Endothelial cell of umbilical vein (primary cell): ENCODE data around the gene LHFPL2. TPM values are rescaled to one million over a fixed set of nuclear protein-coding genes. Genes with fewer than 3 reads are reported as not detected.

Experiments used
- BruUV-seq: library from RNA; stranded (reverse); fragments of 400-500 nt; replicated peaks from 2 replicates; lab custom pipeline; 2021; lab: Mats Ljungman, UMichigan
- CTCF ChIA-PET: fragments of 300-600, 350-600 bp; sonication (Branson Sonifier 250); formaldehyde crosslinking; loops from one replicate; lab custom pipeline; 2021; ENCODE audit warnings: antibody characterized with exemption, inconsistent platforms; lab: Charles Lee
- POLR2A ChIA-PET: fragments of 300-600, 350-600 bp; sonication (Branson Sonifier 250); formaldehyde crosslinking; loops from one replicate; lab custom pipeline; 2021; ENCODE audit warnings: antibody characterized with exemption, inconsistent platforms; lab: Charles Lee
- DNase-seq: peaks from one replicate; pipeline ENCODE4 v3.0.0-alpha.2; 2011; ENCODE audit warnings: low read depth, low spot score
- FAIRE-seq: peaks from 2 replicates; lab custom pipeline; 2011; peaks lifted over from hg19 to GRCh38; lab: Jason Lieb, UNC
- H2AFZ ChIP-seq: 2 replicates; pipeline ENCODE4 v1.6.0; 2012; ENCODE audit warnings: low read depth, low read length, control low read depth, inconsistent platforms
- H3K27ac ChIP-seq: 2 replicates; pipeline ENCODE4 v1.5.1; 2011; ENCODE audit warnings: low read depth, mild to moderate bottlenecking, control low read depth, low read length, moderate library complexity; ENCODE audit not compliant: insufficient read depth
- H3K27me3 ChIP-seq, 2 experiments: 2 replicates each; pipeline versions ENCODE4 v1.6.0 to v1.6.1; 2011; ENCODE audit warnings: low read length in 2 of 2, mixed read lengths in 1 of 2; ENCODE audit not compliant: control insufficient read depth in 2 of 2, insufficient read depth in 2 of 2
- H3K36me3 ChIP-seq, 2 experiments: 2 replicates in 1 of 2; 3 replicates in 1 of 2; pipeline ENCODE4 v1.5.1; 2011; ENCODE audit warnings: low read length in 2 of 2, mild to moderate bottlenecking in 1 of 2, moderate library complexity in 1 of 2; ENCODE audit not compliant: control insufficient read depth in 2 of 2, insufficient read depth in 2 of 2; ENCODE audit errors: extremely low read depth in 1 of 2
- H3K4me1 ChIP-seq: 3 replicates; pipeline ENCODE4 v1.5.1; 2011; ENCODE audit warnings: mild to moderate bottlenecking, low read length; ENCODE audit not compliant: control insufficient read depth, insufficient read depth; ENCODE audit errors: extremely low read depth
- H3K4me2 ChIP-seq: 2 replicates; pipeline ENCODE4 v1.6.1; 2011; ENCODE audit warnings: low read length, control low read depth, mixed read lengths; ENCODE audit not compliant: insufficient read depth
- H3K4me3 ChIP-seq, 3 experiments: fragments of 200-600 bp in 1 of 3; sonication (generic), shearing (Covaris generic) in 1 of 3; replicated peaks in 1 of 3; 2 replicates each; pipeline ENCODE4 v1.5.1; 2011 to 2016; ENCODE audit warnings: control low read depth in 3 of 3, low read length in 3 of 3, mild to moderate bottlenecking in 2 of 3, inconsistent platforms in 1 of 3, low read depth in 1 of 3, moderate library complexity in 1 of 3; ENCODE audit not compliant: insufficient read depth in 1 of 3
- H3K79me2 ChIP-seq: 2 replicates; pipeline ENCODE4 v1.6.0; 2012; ENCODE audit warnings: low read length, inconsistent platforms; ENCODE audit not compliant: control insufficient read depth, insufficient read depth
- H3K9ac ChIP-seq: replicated peaks from 2 replicates; pipeline ENCODE3; 2011; ENCODE audit warnings: low read length, control low read depth; ENCODE audit not compliant: insufficient read depth; ENCODE audit errors: extremely low read depth
- H3K9me1 ChIP-seq: replicated peaks from 3 replicates; pipeline ENCODE4 v1.6.0; 2011; ENCODE audit warnings: mild to moderate bottlenecking, low read length; ENCODE audit not compliant: control insufficient read depth, insufficient read depth; ENCODE audit errors: extremely low read depth
- H3K9me3 ChIP-seq: replicated peaks from 2 replicates; pipeline ENCODE4 v1.5.1; 2012; ENCODE audit warnings: low read length, inconsistent platforms; ENCODE audit not compliant: control insufficient read depth, insufficient read depth
- H4K20me1 ChIP-seq: replicated peaks from 2 replicates; pipeline ENCODE3; 2011; ENCODE audit warnings: mild to moderate bottlenecking, low read length; ENCODE audit not compliant: control insufficient read depth, insufficient read depth; ENCODE audit errors: extremely low read depth
- EZH2 ChIP-seq: IDR thresholded peaks from 2 replicates; pipeline ENCODE4 v1.6.1; 2012; ENCODE audit warnings: borderline replicate concordance, low read depth, mild to moderate bottlenecking, moderate library complexity, low read length, inconsistent platforms; ENCODE audit not compliant: severe bottlenecking
- FOS ChIP-seq: IDR thresholded peaks from 2 replicates; pipeline ENCODE4 v1.6.1; 2011; ENCODE audit warnings: mild to moderate bottlenecking, low read length, moderate library complexity, borderline replicate concordance; ENCODE audit not compliant: insufficient read depth
- GATA2 ChIP-seq: IDR thresholded peaks from 2 replicates; pipeline ENCODE4 v1.7.0; 2011; ENCODE audit warnings: low read depth, mild to moderate bottlenecking, moderate library complexity, mixed read lengths, low read length; ENCODE audit not compliant: insufficient read length, insufficient read depth
- JUN ChIP-seq: IDR thresholded peaks from 2 replicates; pipeline ENCODE4 v1.6.1; 2011; ENCODE audit warnings: borderline replicate concordance, low read depth; ENCODE audit not compliant: insufficient read length, insufficient read depth
- MYC ChIP-seq: IDR thresholded peaks from one replicate; pipeline ENCODE4 v1.6.1; 2011; ENCODE audit warnings: mild to moderate bottlenecking, low read depth, low read length
- POLR2A ChIP-seq: IDR thresholded peaks from 2 replicates; pipeline ENCODE4 v1.6.1; 2012; ENCODE audit warnings: low read depth, mild to moderate bottlenecking, control low read depth, low read length
- POLR2AphosphoS5 ChIP-seq: IDR thresholded peaks from 2 replicates; pipeline ENCODE4 v1.6.1; 2012; ENCODE audit warnings: low read depth, mild to moderate bottlenecking, control low read depth, low read length, moderate library complexity; ENCODE audit not compliant: insufficient read depth
- dilution Hi-C: fragments of 300-500 bp; cut with MboI; formaldehyde crosslinking; loops from one replicate; pipeline ENCODE4 v1.15.0; 2019; ENCODE audit warnings: low sequenced_read_pairs; ENCODE audit not compliant: extremely low pct_ligation_motif_present
- intact Hi-C: fragments of 100-400 bp; cut with micrococcal nuclease; formaldehyde crosslinking; loops from one replicate; pipeline ENCODE4 v1.10.0; 2022
- polyA plus RNA-seq, 4 experiments: library from polyadenylated mRNA; depleted of rRNA in 3 of 4; stranded (reverse) in 3 of 4; unstranded in 1 of 4; fragments of >200 nt; gene quantifications; 2 replicates each; pipeline versions ENCODE4 v1.2.1 to v1.2.3, GENCODE V29; 2011 to 2012; ENCODE audit warnings: missing spikeins in 1 of 4
- total RNA-seq: library from RNA; stranded (reverse); gene quantifications from 2 replicates; pipeline ENCODE4 v1.2.3, GENCODE V29; 2021
- TF ChIP-seq, protein P1 (sequence below), 2 donors: IDR thresholded peaks; 1 replicate in 1 of 2; 2 replicates in 1 of 2; pipeline ENCODE4 v1.5.1; 2011; ENCODE audit warnings: low read length in 2 of 2, mild to moderate bottlenecking in 2 of 2, moderate library complexity in 2 of 2, control low read depth in 1 of 2, inconsistent platforms in 1 of 2, low read depth in 1 of 2; ENCODE audit not compliant: insufficient read depth in 1 of 2; ENCODE audit errors: extremely low read depth in 1 of 2
- TF ChIP-seq, protein P2 (sequence below): IDR thresholded peaks from 2 replicates; pipeline ENCODE4 v1.6.1; 2011; ENCODE audit not compliant: insufficient read depth, insufficient read length

Gene LHFPL2
- total and polyA plus RNA-seq, 2 donors (not counting 3 experiments of a cell fraction or from before 2014, with no cell fraction given), result 9.6 to 36.3 TPM

DNA sequence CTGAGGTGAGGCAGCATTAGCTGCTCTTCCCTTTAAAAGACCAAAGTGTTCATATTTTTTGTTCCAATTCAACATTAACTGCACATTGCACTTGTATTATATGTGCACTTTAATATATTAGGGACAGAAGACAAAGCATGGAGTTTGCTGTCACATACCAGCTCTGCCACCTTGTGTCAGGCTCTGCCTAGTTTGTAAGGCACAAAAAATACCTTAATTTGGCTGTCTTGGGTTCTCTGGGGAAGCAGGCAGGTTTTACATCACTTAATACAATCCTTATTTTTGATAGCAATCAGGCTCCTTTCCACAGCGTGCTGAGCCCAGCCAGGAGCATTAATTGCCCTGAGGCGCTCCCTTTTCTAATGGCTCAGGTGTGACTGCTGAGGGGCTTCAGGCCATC, 156.3 kb downstream of the LHFPL2 start:
- H3K9ac ChIP-seq, result no peak overlapping the region
- ChIA-PET POLR2A (no interaction called here), CTCF (interaction anchor here (1.4 to 3.3 kb wide), 2 partner anchors 12 to 41 kb away, joined by 4 to 11 read pairs; no protein-coding TSS in a partner anchor)
- no peak for FAIRE-seq
- no peaks in the 10 kb centered on the region for H3K27me3 ChIP-seq
- no peak overlapping the region for H3K27ac ChIP-seq
- no peak overlapping the region for H3K4me3 ChIP-seq
- H3K36me3 ChIP-seq, result peaks cover 9% of the 10 kb centered on the region in 2 experiments
- peaks cover 16% of the 10 kb centered on the region for H3K4me1 ChIP-seq
- no peak for TF ChIP-seq EZH2
- dilution Hi-C loops, result no loop called here
- H3K9me3 ChIP-seq, result no peaks in the 10 kb centered on the region
- no peak for DNase-seq
- no peaks in the 10 kb centered on the region for H4K20me1 ChIP-seq
- intact Hi-C loops, result no loop called here
- H3K4me2 ChIP-seq, result no peak overlapping the region
- H3K79me2 ChIP-seq, result peaks cover 7% of the 10 kb centered on the region
- no peak overlapping the region for H2AFZ ChIP-seq
- no peaks in the 10 kb centered on the region for H3K9me1 ChIP-seq
- BruUV-seq, result no TSS peak

DNA sequence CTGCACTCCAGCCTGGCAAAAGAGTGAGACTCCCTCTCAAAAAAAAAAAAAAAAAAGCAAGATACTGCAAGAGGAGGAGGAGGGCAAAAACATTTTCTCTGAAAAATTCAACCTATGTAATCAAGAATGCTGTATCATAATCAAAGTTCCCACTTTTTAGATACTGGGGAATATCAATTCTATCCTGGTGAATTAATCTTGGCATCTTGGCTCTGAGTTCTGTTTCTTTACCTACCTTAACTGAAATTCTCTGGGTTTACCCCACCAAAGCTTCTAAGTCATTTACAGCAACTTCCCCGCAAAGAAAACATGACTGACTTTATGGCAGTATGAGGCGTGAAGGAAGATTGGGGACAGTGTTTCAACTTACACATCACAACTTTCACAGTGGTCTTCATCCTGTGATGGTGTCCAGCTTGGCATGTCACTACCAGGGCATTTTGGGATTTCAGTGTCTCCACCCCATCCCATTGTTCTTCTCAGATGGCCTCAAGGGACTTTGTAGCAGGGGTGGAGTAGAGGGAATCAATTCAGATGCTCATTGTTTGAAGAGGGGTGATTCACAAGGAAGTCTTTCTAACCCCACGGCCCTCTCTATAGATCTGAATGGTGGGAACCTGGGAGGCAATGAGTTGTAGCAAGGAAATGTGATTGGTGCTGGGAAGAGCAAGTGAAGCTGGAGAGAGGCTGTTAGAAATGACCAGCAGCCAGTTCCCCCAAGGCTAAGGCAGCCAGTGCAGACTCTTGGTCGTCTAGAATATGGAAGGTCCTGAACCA, 157.7 kb downstream of the LHFPL2 start:
- peaks cover 7% of the 10 kb centered on the region for H3K79me2 ChIP-seq
- POLR2A ChIA-PET, result no interaction called here
- no peak overlapping the region for H3K27ac ChIP-seq
- FAIRE-seq, result no peak
- no peak overlapping the region for H3K9ac ChIP-seq
- CTCF ChIA-PET, result interaction anchor here (1.0 to 3.3 kb wide), 4 partner anchors 11 to 42 kb away, joined by 3 to 11 read pairs (median 4); no protein-coding TSS in a partner anchor
- TF ChIP-seq FOS, result no peak
- TF ChIP-seq, protein P1, sequence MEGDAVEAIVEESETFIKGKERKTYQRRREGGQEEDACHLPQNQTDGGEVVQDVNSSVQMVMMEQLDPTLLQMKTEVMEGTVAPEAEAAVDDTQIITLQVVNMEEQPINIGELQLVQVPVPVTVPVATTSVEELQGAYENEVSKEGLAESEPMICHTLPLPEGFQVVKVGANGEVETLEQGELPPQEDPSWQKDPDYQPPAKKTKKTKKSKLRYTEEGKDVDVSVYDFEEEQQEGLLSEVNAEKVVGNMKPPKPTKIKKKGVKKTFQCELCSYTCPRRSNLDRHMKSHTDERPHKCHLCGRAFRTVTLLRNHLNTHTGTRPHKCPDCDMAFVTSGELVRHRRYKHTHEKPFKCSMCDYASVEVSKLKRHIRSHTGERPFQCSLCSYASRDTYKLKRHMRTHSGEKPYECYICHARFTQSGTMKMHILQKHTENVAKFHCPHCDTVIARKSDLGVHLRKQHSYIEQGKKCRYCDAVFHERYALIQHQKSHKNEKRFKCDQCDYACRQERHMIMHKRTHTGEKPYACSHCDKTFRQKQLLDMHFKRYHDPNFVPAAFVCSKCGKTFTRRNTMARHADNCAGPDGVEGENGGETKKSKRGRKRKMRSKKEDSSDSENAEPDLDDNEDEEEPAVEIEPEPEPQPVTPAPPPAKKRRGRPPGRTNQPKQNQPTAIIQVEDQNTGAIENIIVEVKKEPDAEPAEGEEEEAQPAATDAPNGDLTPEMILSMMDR (IDR thresholded peaks at IDR 0.05; ENCODE audit: extremely low read depth in 1 of 2, insufficient read depth in 1 of 2, low read depth in 1 of 2, low read length in 2 of 2), result no peak
- no peak for TF ChIP-seq JUN
- TF ChIP-seq MYC, result no peak
- no peak for TF ChIP-seq EZH2
- TF ChIP-seq, protein P2, sequence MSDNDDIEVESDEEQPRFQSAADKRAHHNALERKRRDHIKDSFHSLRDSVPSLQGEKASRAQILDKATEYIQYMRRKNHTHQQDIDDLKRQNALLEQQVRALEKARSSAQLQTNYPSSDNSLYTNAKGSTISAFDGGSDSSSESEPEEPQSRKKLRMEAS, result no peak
- no peak for TF ChIP-seq POLR2AphosphoS5
- no peak for TF ChIP-seq POLR2A
- TF ChIP-seq GATA2, result no peak
- H3K4me1 ChIP-seq, result peaks cover 5% of the 10 kb centered on the region
- H4K20me1 ChIP-seq, result no peaks in the 10 kb centered on the region
- intact Hi-C loops, result no loop called here
- no peaks in the 10 kb centered on the region for H3K27me3 ChIP-seq
- no peak overlapping the region for H2AFZ ChIP-seq
- H3K4me3 ChIP-seq, result no peak overlapping the region
- no peaks in the 10 kb centered on the region for H3K9me3 ChIP-seq
- BruUV-seq, result no TSS peak
- H3K9me1 ChIP-seq, result no peaks in the 10 kb centered on the region
- dilution Hi-C loops, result no loop called here
- no peak overlapping the region for H3K4me2 ChIP-seq
- peak; percentile 49 for DNase-seq
- H3K36me3 ChIP-seq, result peaks cover 11% of the 10 kb centered on the region in 2 experiments
